Heart left ventricle (tissue), 13 donors: ENCODE data around the gene TTLL10.

Experiments
- POLR2A ChIP-seq, 2 donors: fragments of 450-650 bp; IDR thresholded peaks; one replicate each; pipeline ENCODE4 v1.6.1; 2017; ENCODE audit warnings: antibody characterized with exemption in 2 of 2, mild to moderate bottlenecking in 2 of 2, moderate library complexity in 2 of 2
- TF ChIP-seq, protein P1 (sequence below), 12 donors: fragments of 200-600 bp; sonication (generic) in 4 of 12; IDR thresholded peaks; one replicate each; pipeline versions ENCODE4 v1.5.0 to v1.8.0; 2018 to 2022; ENCODE audit warnings: antibody characterized with exemption in 12 of 12, mild to moderate bottlenecking in 5 of 12
- donor health status: ischemic (EF 13 %, LVEDD 7.1; RV severe dilation, severe dysfunction).
- donor health status: DM: no; HTN: yes; CAD: no.
- donor health status: DM: no; HTN: no; CAD: no.
- donor health status: ischemic (EF 25% LVEDD 6.9; RV normal size, moderate dysfunction).
- donor health status: ischemic (EF 25% LVEDD 5.7; RV mildly dilated, moderate dysfunction).
- donor health status: ischemic (EF 35%, LVEDD 5.7; RV mildly dilated, moderate dysfunction).
- donor health status: nonischemic (EF 11% LVEDD 7.7; RV severe dilation, severe dysfunction).
- donor health status: DM: yes; HTN: yes; CAD: no.
- donor health status: PGD.
- donor health status: ischemic (EF 29% LVEDD 5.4; RV normal size, mild dysfunction).
- donor health status: nonischemic (EF 23%, LVEDD 6.1; RV moderate dilation, normal function).

- TF ChIP-seq, protein P1, sequence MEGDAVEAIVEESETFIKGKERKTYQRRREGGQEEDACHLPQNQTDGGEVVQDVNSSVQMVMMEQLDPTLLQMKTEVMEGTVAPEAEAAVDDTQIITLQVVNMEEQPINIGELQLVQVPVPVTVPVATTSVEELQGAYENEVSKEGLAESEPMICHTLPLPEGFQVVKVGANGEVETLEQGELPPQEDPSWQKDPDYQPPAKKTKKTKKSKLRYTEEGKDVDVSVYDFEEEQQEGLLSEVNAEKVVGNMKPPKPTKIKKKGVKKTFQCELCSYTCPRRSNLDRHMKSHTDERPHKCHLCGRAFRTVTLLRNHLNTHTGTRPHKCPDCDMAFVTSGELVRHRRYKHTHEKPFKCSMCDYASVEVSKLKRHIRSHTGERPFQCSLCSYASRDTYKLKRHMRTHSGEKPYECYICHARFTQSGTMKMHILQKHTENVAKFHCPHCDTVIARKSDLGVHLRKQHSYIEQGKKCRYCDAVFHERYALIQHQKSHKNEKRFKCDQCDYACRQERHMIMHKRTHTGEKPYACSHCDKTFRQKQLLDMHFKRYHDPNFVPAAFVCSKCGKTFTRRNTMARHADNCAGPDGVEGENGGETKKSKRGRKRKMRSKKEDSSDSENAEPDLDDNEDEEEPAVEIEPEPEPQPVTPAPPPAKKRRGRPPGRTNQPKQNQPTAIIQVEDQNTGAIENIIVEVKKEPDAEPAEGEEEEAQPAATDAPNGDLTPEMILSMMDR (IDR thresholded peaks at IDR 0.05), result no peak
- no peak for TF ChIP-seq POLR2A (IDR thresholded peaks at IDR 0.05)
These were observed 7.7 kb upstream of the TTLL10 start for GRCh38 chr1:1165900-1166421.
